NT2/D1 (cell line): ENCODE results near the gene CCDC93.

Experiments used
- SUZ12 ChIP-seq: IDR thresholded peaks from 2 replicates; pipeline ENCODE4 v1.6.1; 2011; ENCODE audit not compliant: insufficient read length, insufficient read depth; ENCODE audit errors: extremely low read depth
- YY1 ChIP-seq: IDR thresholded peaks from 2 replicates; pipeline ENCODE4 v1.6.1; 2011; ENCODE audit not compliant: insufficient read length, insufficient read depth
- ZNF274 ChIP-seq: IDR thresholded peaks from 2 replicates; pipeline ENCODE4 v1.6.1; 2011; ENCODE audit warnings: mild to moderate bottlenecking, low read depth, low read length

- TF ChIP-seq YY1 (no peak), ZNF274 (no peak), SUZ12 (no peak)
Measured at GRCh38 chr2:117875786-117876185, 138.1 kb downstream of the CCDC93 start.
